ENCODE results near the gene CNOT3.
A peak's percentile ranks its signal among the peaks of the same experiment; 100 is the strongest.

The CNOT3 gene

GRCh38 chr19:54156490-54156889 is 18.9 kb downstream of the CNOT3 start:
- TF ChIP-seq CREB1 (IDR thresholded peaks at IDR 0.05; ENCODE audit: low read depth) (no peak), TEAD4 (IDR thresholded peaks at IDR 0.05) (no peak), CEBPB (IDR thresholded peaks at IDR 0.05) (no peak), USF1 (IDR thresholded peaks at IDR 0.05) (no peak), EP300 (IDR thresholded peaks at IDR 0.05; ENCODE audit: borderline replicate concordance) (no peak), ZBTB7A (IDR thresholded peaks at IDR 0.05; ENCODE audit: low read depth) (no peak), TCF12 (IDR thresholded peaks at IDR 0.05; ENCODE audit: low read depth) (no peak), NFIC (IDR thresholded peaks at IDR 0.05) (no peak)
- TF ChIP-seq, protein P1, sequence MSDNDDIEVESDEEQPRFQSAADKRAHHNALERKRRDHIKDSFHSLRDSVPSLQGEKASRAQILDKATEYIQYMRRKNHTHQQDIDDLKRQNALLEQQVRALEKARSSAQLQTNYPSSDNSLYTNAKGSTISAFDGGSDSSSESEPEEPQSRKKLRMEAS (IDR thresholded peaks at IDR 0.05), result no peak

- TF ChIP-seq, protein P1 (IDR thresholded peaks at IDR 0.05), result no peak
- TF ChIP-seq EP300 (IDR thresholded peaks at IDR 0.05; ENCODE audit: borderline replicate concordance) (no peak), CEBPB (IDR thresholded peaks at IDR 0.05) (no peak), NFIC (IDR thresholded peaks at IDR 0.05) (no peak), TEAD4 (IDR thresholded peaks at IDR 0.05) (no peak), REST (IDR thresholded peaks at IDR 0.05; ENCODE audit: low read depth) (no peak), YY1 (IDR thresholded peaks at IDR 0.05; ENCODE audit: low read depth) (no peak), TAF1 (IDR thresholded peaks at IDR 0.05; ENCODE audit: low read depth) (no peak), ZBTB7A (IDR thresholded peaks at IDR 0.05; ENCODE audit: low read depth) (no peak), FOXM1 (IDR thresholded peaks at IDR 0.05; ENCODE audit: borderline replicate concordance, low read depth) (no peak), CREB1 (IDR thresholded peaks at IDR 0.05; ENCODE audit: low read depth) (no peak)
Observed at GRCh38 chr19:54156953-54157352, 19.4 kb downstream of the CNOT3 start.

DNA sequence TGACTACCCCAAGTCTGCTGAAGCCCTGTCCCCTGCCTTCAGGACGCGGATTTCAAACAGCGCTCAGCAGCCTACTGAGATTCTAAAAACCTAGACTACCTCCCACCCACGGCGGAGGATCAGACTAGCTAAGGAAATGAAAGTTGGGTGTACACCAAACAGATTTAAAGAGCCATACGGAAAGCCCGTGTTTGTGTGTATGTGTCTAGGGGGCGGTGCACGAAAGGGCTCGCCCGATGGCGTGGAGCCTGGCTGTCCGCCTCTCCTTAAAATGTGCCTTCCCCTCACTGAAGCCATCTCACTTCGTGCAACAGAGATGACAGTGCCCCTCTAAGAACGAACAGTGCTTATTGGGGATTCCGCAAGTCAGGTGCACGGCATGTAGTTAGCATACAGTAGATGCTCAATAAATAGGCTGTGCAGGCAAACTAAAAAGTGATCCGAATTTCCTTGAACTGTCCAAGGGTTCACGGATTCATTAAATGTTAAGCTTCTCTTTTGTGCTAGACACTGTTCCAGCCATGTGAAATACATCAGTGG is 21.3 kb downstream of the CNOT3 start:
- no peak for TF ChIP-seq CREB1 (IDR thresholded peaks at IDR 0.05; ENCODE audit: low read depth)
- no peak for TF ChIP-seq FOXM1 (IDR thresholded peaks at IDR 0.05; ENCODE audit: borderline replicate concordance, low read depth)
- no peak for TF ChIP-seq YY1 (IDR thresholded peaks at IDR 0.05; ENCODE audit: low read depth)
- no peak for TF ChIP-seq TAF1 (IDR thresholded peaks at IDR 0.05; ENCODE audit: low read depth)
- TF ChIP-seq TCF12 (IDR thresholded peaks at IDR 0.05; ENCODE audit: low read depth), result no peak
- TF ChIP-seq CEBPB (IDR thresholded peaks at IDR 0.05), result no peak
- TF ChIP-seq REST (IDR thresholded peaks at IDR 0.05; ENCODE audit: low read depth), result no peak
- TF ChIP-seq RAD21 (IDR thresholded peaks at IDR 0.05; ENCODE audit: low read depth), result no peak
- no peak for TF ChIP-seq TEAD4 (IDR thresholded peaks at IDR 0.05)
- no peak for TF ChIP-seq EP300 (IDR thresholded peaks at IDR 0.05; ENCODE audit: borderline replicate concordance)
- TF ChIP-seq EGR1 (IDR thresholded peaks at IDR 0.05), result no peak
- TF ChIP-seq, protein P1 (IDR thresholded peaks at IDR 0.05), result no peak
- no peak for TF ChIP-seq USF1 (IDR thresholded peaks at IDR 0.05)
- TF ChIP-seq ZBTB7A (IDR thresholded peaks at IDR 0.05; ENCODE audit: low read depth), result no peak
- TF ChIP-seq NFIC (IDR thresholded peaks at IDR 0.05), result no peak

- TF ChIP-seq TEAD4 (IDR thresholded peaks at IDR 0.05) (no peak), FOXM1 (IDR thresholded peaks at IDR 0.05; ENCODE audit: borderline replicate concordance, low read depth) (peak; percentile 64; the same call in 1 of the 2 replicates), TCF12 (IDR thresholded peaks at IDR 0.05; ENCODE audit: low read depth) (peak; percentile 23; the same call in 1 of the 2 replicates), CEBPB (IDR thresholded peaks at IDR 0.05) (peak; percentile 30; the same call in 1 of the 2 replicates), USF1 (IDR thresholded peaks at IDR 0.05) (0 out of 2 replicates have a peak, but pooled peaks have one; percentile 1), ZBTB7A (IDR thresholded peaks at IDR 0.05; ENCODE audit: low read depth) (no peak), RAD21 (IDR thresholded peaks at IDR 0.05; ENCODE audit: low read depth) (no peak), CREB1 (IDR thresholded peaks at IDR 0.05; ENCODE audit: low read depth) (peak; percentile 64; the same call in 1 of the 2 replicates), EGR1 (IDR thresholded peaks at IDR 0.05) (peak; percentile 98), REST (IDR thresholded peaks at IDR 0.05; ENCODE audit: low read depth) (no peak), NFIC (IDR thresholded peaks at IDR 0.05) (no peak), YY1 (IDR thresholded peaks at IDR 0.05; ENCODE audit: low read depth) (peak; percentile 77), TAF1 (IDR thresholded peaks at IDR 0.05; ENCODE audit: low read depth) (peak; percentile 62), EP300 (IDR thresholded peaks at IDR 0.05; ENCODE audit: borderline replicate concordance) (no peak)
- TF ChIP-seq, protein P1 (IDR thresholded peaks at IDR 0.05), result peak; percentile 96
Observed at GRCh38 chr19:54159352-54160181, 22.0 kb downstream of the CNOT3 start, which contains the start of gene LENG1. TSS of gene LENG1 (minus strand) at chr19:54159721. CDS start at chr19:54159695, 26 bp downstream.

Data from Ishikawa (cell line).